Hematopoietic multipotent progenitor cell (in vitro differentiated cells): ENCODE data around the gene OGFOD1. TPM values are rescaled to one million over a fixed set of nuclear protein-coding genes. Genes with fewer than 3 reads are reported as not detected.
"Not testable (repeated sequence)": the region's sequence is repeated elsewhere in the genome, so short reads cannot be mapped to it uniquely, and the experiment has no call there.

ENCODE experiments used
- DNase-seq, 3 donors: peaks; one replicate each; pipeline ENCODE4 v3.0.0-alpha.2; 2011 to 2015; ENCODE audit warnings: low read depth in 2 of 3, low spot score in 2 of 3
- total RNA-seq: library from RNA; depleted of rRNA; stranded (reverse); fragments of >200 nt; gene quantifications from one replicate; pipeline ENCODE4 v1.2.3, GENCODE V29; 2012

The OGFOD1 gene
- total RNA-seq, 1 donor, result 15.6 TPM

DNA sequence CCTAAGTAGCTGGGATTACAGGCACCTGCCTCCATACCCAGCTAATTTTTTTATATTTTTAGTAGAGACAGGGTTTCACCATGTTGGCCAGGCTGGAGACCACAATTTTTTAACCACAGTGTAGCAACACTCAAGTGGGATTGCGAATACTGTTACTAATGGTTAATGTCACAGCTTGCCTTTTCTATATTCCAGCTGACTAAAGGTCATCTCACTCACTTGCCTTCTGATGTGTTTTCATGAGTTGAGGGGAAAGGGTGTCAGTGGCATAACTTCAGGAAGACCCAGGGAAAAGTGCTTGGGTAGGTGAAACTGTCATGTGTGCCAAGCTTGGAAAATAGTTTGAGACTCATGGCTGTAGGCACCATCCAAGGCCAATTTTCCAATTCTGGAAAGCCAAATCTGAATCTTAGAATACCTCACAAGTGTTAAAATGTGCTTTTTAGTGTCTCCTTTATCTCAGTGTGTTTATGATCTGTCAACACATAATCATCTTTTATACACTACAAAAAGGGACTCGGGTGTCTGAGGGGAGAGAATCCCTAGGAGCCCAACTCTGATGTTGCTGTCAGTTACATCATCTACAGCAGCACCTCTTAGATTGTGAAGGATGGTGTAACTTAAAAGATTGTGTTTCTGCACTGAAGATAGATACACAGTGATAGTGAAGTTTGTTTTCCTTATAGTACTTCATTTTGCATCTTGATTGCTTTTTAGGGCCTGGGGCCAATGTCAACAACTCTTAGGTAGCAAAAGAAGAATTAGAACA lies 27.1 kb downstream of the OGFOD1 start:
- DNase-seq, result no peak

DNA sequence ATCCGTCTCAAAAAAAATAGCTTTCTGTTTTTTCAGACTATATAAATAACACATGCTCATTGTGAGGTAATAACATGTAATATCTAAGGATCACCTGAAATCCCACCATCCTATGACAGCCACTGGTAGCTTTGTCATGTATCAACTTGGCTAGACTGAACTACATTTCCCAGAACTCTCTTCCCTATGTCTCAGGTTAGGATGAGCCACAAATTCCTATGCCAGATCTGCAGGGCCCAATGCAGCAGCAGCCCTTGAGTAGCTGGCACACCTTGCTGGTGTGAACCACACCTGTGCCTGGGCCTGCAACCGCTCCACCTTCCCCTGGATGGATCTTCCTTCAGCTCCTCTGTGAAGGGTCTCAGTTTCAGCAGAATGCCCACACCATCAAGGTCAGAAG lies 28.1 kb downstream of the OGFOD1 start:
- no peak for DNase-seq

DNA sequence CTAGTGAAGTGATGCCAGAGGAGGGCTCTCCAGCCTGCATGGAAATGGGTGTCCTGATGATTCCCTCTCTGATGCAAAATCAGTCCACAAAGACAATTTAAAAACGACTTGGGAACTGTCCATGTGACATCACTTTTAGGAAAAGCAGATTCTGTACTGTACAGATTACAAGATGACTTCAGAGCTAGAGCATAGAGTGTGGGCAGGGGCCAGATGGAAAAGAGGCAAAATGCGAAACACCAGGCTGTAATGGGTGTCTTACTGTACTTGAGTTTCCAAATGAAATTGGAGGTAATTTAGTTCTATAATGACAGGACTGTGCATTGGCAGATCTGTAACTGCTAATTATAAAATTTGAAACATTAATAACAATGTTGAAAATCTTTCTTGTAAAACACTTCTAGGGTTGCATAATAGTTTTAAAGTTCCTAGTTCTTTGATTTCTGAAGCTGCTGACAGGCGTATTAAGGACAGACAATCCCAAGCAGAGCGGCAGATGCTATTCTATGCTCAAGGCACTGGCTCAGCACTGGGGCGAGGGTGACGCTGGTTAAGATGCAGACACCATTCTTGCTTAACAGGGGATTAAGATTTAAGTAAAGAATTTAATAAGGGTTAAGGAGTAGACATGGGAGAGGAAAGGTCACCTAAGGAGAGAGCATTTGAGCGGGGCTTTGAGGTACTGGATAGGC lies 29.6 kb downstream of the OGFOD1 start:
- DNase-seq, result no peak

DNA sequence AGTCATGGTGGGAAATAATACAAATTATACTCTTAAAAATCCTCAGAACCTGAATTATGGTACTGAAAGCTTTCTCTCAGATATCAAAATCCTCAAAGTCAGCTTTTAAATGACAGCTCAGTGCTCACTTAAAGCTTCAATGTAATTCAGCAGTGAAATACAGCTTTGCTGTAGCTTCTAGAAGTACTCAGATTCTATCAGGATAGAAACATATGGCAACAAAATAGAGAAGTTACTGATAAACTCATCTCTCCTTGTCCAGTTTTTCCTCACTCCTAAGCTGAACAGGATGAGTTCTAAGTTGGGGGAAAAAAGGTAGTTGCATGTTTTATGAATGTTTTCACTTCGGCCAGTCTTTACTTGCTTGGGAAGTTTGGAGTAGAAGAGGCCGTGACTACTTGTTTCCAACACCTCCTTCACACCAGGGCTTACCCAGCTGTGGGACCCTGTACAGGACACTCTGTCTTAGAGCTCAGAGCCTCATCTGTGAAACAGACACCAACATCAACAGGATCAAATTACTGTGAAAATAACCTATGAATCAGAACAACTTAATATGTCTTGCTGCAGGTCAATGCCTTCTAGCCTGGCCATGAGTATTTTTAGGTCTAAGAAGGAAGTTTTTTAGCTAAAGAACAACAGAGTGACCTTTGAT lies 30.2 kb downstream of the OGFOD1 start:
- DNase-seq, result no peak

DNA sequence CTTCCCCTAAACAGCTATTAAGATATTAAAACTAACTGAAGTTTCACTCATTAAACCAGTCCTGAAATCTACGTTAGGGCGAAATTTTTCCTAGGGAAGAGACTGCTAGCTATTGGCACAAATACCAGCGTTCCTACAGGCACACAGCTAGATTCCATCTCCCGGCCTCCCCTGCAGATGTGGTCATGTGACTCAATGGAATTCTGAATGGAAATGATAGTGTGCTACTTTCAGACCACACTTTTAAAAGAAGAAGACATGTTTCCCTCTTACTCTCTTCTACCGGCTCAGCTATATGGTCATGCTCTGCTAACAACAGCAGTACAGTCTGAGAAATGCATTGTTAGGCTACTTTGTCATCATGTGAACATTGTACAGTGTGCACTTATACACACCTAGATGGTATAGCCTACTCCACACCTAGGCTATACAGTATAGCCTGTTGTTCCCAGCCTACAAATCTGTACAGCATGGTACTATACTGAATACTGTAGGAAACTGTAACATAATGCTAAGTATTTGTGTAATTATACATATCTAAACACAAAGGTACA lies 31.4 kb downstream of the OGFOD1 start:
- no peak for DNase-seq

DNA sequence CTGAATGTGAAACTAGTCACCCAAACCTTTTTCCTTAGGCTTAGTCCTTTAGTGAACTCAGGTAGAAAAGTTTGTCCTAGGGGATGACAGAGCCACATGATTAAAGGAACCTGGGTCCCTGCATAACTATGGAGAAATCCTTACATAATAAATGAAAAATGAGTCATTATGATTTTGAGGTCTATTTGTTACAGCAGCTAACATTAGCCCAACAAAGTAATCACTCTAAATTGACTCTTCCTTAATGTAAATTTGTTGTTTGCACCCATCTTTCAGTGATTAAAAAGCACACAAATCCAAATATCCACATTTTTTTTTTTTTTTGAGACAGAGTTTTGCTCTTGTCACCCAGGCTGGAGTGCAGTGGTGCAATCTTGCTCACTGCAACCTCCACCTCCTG lies 32.0 kb downstream of the OGFOD1 start:
- no peak for DNase-seq

DNA sequence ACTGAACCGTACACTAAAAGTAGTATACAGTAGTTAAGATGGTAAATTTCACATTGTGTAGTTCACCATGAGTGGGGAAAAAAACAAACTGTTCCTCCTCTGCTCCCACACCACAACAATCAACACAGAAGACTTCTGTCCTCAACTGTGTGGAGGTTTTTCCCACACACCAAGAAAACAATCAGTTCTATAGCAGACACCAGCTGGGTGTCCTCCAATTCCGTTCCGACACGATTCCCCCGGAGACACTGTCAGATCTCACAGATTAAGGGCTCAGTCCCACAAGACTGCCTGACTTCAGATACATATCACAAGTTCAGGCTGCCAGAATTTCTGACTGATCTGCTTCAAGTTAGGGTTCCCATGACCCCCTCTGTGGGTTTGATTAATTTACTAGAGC lies 36.7 kb downstream of the OGFOD1 start:
- no peak for DNase-seq

DNA sequence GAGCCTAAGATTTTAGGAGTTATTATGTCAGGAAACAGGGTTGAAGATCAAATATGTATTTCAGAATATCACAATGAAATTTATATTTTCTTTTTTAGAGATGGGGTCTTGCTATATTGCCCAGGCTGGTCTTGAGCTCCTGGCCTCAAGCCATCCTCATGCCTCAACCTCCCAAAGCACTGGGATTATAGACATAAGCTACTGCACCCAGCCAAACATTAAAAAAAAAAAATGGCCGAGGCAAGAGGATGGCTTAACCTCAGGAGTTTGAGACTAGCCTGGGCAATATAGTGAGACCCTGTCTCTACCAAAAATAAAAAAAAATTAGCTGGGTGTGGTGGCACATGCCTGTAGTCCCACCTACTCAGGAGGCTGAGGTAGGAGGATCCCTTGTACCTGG lies 37.5 kb downstream of the OGFOD1 start:
- not testable (repeated sequence) for DNase-seq

DNA sequence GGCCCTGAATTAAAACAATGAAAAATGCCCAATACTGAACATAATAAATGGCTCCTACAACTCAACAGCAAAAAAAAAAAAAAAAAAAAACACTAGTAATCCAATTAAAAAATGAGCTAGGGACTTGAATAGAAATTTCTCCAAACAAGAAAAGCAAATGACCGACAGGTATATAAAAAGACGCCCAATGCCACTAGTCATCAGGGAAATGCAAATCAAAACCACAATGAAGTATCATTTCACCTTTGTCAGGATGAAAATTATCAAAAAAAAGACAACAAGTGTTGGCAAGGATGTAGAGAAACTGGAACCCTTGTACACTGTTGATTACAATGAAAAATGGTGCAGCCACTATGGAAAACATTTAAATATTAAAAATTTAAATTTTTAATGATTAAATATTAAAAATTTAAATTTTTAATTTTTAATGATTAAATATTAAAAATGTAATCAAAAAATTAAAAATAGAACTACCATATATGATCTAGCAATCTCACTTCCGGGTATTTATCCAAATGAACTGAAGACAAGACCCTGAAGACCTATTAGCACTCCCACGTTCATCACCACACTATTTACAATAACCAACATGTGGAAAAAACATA lies 40.4 kb downstream of the OGFOD1 start:
- DNase-seq, result no peak

DNA sequence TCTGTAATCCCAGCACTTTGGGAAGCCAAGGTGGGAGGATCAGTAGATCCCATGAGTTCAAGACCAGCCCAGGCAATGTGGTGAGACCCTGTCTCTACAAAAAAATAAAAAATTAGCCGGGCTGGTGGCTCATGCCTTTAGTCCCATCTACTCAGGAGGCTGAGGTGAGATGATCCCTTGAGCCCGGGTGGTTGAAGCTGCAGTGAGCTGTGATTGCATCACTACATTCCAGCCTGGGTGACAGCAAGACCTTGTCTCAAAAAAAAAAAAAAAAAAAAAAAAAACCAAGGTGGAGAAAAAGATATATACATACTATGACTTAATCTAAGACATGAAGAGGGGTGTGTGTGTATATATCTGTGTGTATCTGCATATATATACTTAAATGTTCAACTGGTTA lies 41.8 kb downstream of the OGFOD1 start:
- no peak for DNase-seq

DNA sequence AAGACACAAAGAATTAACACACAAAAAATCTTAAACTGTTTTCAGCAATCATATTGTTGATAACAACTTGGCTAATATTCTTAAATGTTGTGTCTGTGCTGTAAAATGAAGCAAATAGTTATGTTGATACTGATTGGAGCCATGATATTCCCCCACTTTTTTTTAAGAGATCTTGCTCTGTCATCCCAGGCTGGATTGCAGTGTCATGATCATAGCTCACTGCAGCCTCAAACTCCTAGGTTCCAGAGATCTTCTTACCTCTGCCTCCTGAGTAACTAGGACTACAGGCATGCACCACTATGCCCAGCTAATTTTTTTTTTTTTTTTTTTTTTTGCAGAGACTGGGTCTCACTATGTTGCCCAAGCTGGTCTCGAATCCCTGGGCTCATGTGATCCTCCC lies 42.5 kb downstream of the OGFOD1 start:
- no peak for DNase-seq

DNA sequence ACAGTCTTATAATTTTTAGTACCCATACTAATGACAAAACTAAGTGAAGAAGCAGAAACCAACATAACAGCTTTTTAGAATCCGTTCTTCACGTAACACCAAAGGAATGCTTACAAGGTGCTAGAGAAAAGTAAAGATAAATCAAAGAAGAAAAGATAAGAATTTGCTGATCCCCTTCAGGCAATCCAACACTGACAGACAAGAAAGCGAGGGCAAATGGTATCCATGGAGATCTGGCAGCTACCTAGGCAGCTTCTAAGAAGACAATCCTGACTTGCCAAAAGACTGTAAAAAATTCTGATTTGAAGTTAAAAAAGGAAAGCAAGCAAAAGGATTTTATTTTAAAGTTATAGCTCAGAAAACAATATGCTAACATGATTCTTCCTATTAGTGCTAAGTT lies 53.8 kb downstream of the OGFOD1 start:
- no peak for DNase-seq

DNA sequence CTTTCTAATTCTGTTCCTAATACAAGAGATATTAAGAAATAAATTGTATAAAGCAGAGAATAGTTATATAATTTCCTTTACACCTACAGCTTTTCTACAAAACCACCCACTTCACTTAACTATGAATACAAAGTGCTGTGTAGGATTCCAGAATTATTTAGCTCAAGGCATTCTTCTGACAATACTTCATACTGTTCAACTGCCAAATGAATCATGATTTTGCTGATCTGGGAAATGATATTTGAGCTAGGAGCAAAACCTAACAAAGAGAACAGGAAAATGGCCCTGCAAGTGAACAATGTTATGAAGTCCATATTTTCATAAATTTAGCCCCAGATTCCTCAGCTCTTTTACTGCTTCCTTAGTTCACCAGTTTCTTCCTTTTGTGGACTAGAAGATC lies 55.6 kb downstream of the OGFOD1 start:
- no peak for DNase-seq

DNA sequence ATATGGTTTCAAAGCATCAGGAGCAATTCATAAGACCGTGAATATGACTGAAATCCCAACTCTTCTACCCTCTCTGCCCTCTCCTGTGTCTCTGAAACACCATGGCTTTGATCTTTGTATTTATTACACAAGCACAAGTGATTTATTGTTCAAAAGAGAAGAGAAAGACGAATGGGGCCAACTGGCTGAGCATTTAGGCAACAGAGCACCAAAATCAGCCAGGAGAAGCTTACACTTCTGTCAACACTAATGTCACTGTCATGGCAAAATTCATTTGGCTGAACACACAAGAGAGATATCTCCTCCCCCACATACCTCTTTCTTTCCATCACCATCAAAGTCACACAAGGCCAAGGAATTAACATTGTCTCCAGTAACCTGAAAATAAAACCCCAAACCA lies 59.2 kb downstream of the OGFOD1 start:
- DNase-seq, result no peak

DNA sequence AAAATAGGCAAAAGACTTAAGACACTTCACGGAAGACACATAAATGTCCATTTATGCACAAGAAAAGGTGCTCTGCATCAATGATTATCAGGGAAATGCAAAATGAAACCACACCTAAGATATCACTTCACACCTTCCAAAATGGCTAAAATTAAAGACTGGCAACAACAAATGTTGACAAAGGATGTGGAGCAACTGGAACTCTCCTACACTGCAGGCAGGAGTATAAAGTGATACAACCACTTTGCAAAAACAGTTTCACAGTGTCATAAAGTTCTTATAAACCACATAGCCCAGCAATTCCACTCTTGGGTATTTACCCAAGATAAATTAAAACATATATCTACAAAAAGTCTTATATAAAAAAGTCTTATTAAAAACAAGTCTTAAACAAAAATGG lies 60.7 kb downstream of the OGFOD1 start:
- DNase-seq, result no peak

DNA sequence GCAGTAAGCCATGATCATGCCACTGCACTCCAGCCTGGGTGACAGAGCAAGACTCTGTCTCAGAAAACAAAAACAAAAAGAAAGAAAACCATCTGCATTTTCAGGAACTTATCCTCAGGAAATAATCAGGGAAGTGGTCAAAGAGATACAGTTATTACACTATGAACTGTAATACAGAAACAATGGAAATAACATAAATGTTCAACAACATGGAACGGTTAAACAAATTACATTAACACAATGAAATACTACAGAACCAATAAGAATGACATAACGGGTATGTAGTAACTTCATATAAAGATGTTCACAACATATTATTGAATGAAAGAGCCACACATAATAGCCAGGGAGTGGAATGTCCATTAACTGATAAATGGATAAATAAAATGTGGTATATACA lies 61.7 kb downstream of the OGFOD1 start:
- DNase-seq, result no peak

DNA sequence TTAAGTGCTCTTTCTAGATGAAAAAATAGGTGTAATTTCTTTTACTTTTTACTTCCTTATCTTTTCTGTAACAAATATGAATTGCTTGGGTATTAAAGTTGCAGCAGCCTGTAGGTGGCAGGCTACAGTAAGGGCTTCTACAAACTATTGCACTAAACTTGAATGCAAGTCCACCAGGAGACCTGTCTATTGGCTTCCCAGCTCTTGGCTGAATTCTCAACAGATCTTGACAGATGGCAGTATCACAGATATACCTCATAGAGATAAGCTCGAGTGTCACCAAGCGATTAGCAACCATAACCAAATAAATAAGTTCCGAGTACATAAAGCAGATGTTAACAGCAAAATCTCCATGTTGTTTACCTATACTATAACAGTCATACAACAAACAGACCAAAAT lies 62.6 kb downstream of the OGFOD1 start:
- DNase-seq, result peak in 2 of 3 donors; percentile 68 to 75

DNA sequence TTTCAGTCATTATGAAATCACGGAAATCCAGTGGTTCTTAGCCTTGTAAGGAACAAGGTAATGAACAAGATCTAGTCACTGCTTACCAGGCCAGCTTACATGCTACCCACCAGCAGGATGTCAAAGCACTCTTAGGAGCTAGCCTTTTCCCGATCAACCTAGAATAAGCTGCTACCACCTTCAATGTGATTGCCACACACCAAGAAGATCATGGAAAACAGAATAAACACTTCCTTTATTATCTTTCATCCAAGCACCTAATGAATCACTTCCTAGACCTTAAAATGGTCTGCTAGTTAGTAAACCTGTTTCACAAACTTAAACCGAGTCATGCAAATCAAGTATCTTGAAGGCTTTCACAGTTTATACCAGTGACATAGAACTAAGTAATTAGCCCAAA lies 63.5 kb downstream of the OGFOD1 start:
- no peak for DNase-seq

DNA sequence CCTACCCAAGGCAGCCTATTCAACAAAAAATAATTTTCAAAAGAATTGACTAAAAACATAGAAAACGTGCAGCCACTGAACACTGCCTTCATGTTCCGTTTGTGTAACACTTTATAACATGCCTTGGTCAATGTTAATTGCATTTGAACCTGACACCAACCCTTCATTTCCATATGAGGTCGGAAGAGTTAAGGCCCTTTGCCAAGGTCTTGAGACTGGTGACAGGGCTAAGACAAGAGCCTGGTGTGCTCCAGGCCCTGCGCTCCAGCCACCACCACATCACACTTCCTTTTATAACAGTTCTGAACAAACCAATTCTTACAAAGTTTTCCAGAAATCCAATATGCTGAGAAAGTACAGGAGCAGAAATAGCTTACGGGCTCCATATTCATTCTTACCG lies 64.3 kb downstream of the OGFOD1 start:
- no peak for DNase-seq

DNA sequence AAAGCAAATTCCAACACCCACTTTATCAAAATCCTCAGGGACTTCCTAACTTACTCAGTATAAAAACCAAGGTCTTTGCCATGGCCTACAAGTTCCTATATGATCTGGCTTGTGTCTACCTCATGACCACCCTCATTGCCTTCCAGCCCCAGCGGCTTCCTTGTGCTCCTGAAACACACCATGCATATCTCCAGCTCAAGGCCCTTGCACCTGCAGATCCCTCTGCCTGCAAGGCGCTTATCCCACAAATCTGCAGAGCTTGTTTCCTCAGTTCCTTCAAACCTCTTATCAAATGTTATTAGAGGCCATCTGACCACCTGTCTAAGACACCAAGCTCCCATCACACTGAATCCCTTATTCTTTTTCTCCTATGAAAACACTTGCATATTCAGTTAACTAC lies 65.9 kb downstream of the OGFOD1 start:
- no peak for DNase-seq

DNA sequence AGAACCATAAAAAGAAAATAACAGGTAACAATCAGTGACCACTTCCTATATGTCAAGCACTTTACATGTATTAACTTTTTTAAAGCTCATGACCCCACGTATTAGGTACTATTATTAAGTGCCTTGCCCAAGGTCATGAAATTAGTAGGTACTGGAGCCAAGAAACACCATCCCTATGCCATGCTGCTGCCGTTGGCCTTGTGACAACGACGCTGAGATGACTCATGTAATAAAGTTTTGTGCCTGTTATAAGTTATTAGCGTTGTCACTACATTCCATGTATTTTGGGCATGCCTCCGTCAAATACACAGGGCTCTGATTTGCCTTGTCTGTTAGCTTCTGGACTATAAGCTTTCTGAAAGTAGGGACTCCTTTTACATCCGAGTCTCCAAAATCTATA lies 67.1 kb downstream of the OGFOD1 start:
- no peak for DNase-seq
